ENCODE measurements around the gene PTGES.
"Not testable (repeated sequence)": the region's sequence is repeated elsewhere in the genome, so short reads cannot be mapped to it uniquely, and the experiment has no call there.

PTGES gene

DNA sequence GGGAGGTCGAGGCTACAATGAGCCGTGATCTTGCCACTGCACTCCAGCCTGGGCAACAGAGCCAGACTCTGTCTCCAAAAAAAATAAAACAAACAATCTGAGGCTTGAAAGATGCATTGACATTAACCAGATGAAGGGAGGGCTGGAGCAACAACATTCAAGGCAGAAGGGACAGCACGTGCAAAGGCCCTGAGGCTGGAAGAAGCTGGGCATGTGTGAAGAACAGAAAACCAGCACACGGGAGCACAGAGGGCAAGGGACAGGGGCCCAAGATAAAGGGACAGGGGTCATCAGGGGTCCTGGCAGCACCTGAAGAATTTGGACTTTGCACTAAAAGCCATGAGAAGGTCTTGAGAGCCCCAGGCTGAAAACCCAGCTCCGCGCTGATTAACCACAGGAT is 3.3 kb downstream of the PTGES start:
- H3K27ac ChIP-seq: peak overlapping the region; percentile 81
- ChIA-PET POLR2A (ENCODE audit: low non-redundant PET) (no interaction called here), CTCF (interaction anchor here (0.5 to 1.8 kb wide), 8 partner anchors 12 to 476 kb away, joined by 3 to 8 read pairs (median 4); no protein-coding TSS in a partner anchor)
- no peak for DNase-seq (ENCODE audit: low spot score)
- TF ChIP-seq, protein P1, sequence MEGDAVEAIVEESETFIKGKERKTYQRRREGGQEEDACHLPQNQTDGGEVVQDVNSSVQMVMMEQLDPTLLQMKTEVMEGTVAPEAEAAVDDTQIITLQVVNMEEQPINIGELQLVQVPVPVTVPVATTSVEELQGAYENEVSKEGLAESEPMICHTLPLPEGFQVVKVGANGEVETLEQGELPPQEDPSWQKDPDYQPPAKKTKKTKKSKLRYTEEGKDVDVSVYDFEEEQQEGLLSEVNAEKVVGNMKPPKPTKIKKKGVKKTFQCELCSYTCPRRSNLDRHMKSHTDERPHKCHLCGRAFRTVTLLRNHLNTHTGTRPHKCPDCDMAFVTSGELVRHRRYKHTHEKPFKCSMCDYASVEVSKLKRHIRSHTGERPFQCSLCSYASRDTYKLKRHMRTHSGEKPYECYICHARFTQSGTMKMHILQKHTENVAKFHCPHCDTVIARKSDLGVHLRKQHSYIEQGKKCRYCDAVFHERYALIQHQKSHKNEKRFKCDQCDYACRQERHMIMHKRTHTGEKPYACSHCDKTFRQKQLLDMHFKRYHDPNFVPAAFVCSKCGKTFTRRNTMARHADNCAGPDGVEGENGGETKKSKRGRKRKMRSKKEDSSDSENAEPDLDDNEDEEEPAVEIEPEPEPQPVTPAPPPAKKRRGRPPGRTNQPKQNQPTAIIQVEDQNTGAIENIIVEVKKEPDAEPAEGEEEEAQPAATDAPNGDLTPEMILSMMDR (conservative IDR thresholded peaks at IDR 0.05; ENCODE audit: low read depth): no peak

DNA sequence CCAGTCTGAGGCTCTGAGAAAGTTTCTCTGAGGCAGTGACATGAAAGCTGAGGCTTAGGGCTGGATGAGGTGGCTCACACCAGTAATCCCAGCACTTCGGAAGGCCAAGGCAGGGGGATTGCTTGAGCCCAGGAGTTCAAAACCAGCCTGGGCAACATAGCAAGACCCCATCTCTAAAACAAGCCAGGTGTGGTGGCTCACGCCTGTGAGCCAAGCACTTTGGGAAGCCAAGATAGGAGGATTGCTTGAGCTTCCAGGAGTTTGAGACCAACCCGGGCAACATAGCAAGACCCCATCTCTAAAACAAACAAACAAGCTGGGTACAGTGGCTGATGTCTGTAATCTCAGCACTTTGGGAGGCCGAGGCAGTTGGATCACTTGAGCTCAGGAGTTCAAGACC is 3.8 kb downstream of the PTGES start:
- CTCF ChIA-PET: interaction anchor here (0.7 to 1.8 kb wide), 6 partner anchors 11 to 398 kb away, joined by 3 to 8 read pairs (median 4); no protein-coding TSS in a partner anchor
- DNase-seq (ENCODE audit: low spot score); POLR2A ChIA-PET (ENCODE audit: low non-redundant PET): not testable (repeated sequence)
- peak overlapping the region; percentile 81 for H3K27ac ChIP-seq

- POLR2A ChIA-PET (ENCODE audit: low non-redundant PET): no interaction called here
- DNase-seq (ENCODE audit: low spot score): peak; percentile 65
- TF ChIP-seq, protein P1 (conservative IDR thresholded peaks at IDR 0.05; ENCODE audit: low read depth): no peak
- CTCF ChIA-PET: interaction anchor here (1.8 kb wide), 1 partner anchor 10 kb away, joined by 8 read pairs; no protein-coding TSS in a partner anchor
- H3K27ac ChIP-seq: peak overlapping the region; percentile 81
Measured at GRCh38 chr9:129748249-129748648, 4.6 kb downstream of the PTGES start.

- no peak overlapping the region for H3K27ac ChIP-seq
- TF ChIP-seq, protein P1 (conservative IDR thresholded peaks at IDR 0.05; ENCODE audit: low read depth): no peak
- ChIA-PET CTCF (interaction anchor here (0.6 to 2.2 kb wide), 3 partner anchors 8 to 117 kb away, joined by 3 to 8 read pairs (median 3); no protein-coding TSS in a partner anchor), POLR2A (ENCODE audit: low non-redundant PET) (interaction anchor here (0.6 kb wide), 1 partner anchor 19 kb away, joined by 4 read pairs; no protein-coding TSS in a partner anchor)
- DNase-seq (ENCODE audit: low spot score): no peak
Measured at GRCh38 chr9:129746092-129746777, 6.6 kb downstream of the PTGES start.

GRCh38 chr9:129745200-129745599 is 7.6 kb downstream of the PTGES start:
- ChIA-PET POLR2A (ENCODE audit: low non-redundant PET) (no interaction called here), CTCF (interaction anchor here (0.7 kb wide), 1 partner anchor 45 kb away, joined by 3 read pairs; no protein-coding TSS in a partner anchor)
- TF ChIP-seq, protein P1 (conservative IDR thresholded peaks at IDR 0.05; ENCODE audit: low read depth): no peak
- no peak overlapping the region for H3K27ac ChIP-seq
- no peak for DNase-seq (ENCODE audit: low spot score)

DNA sequence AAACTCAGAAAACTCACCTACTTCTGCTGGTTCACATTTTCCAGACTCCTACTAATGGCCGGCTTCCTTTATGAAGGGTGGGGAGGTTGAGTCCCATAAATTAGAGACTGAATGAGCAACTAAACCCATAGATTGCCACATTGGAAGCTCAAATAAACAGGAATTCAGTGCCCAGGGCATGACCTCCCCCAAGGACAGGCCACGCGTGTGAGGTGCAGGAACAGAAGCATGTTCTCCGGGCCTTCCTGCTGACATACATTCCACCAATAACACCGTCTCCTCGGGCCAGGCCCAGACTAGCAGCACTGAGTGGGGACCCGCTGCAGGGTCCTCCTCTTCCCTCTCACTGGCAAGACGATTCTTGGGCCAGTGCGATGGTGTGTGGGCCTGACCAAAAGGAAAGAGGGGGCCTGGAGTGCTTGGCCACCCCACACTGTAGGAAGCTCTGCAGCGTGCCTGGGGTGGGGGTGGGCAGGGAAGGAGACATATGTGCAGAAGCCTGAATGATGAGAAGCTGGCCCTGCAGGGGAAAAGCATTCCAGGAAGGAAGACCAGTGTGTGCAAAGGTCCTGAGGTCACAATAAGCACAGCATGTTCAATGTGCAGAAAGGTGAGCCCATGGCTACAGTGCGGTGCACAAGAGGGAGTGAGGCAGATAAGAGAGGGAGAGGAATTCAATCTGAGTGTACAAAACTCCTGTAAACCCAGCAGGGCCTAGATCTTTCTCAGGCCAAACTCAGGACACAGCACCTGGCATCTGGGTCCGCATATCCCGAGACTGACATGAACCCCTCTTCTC is 12.0 kb downstream of the PTGES start:
- no peak overlapping the region for H3K27ac ChIP-seq
- ChIA-PET CTCF (interaction anchor here (0.6 to 1.4 kb wide), 7 partner anchors 11 to 567 kb away, joined by 3 to 5 read pairs (median 3); partner anchors contain the start of gene PTGES), POLR2A (ENCODE audit: low non-redundant PET) (interaction anchor here (0.5 to 0.6 kb wide), 2 partner anchors 23 to 131 kb away, joined by 5 to 6 read pairs; no protein-coding TSS in a partner anchor)
- TF ChIP-seq, protein P1 (conservative IDR thresholded peaks at IDR 0.05; ENCODE audit: low read depth): no peak
- DNase-seq (ENCODE audit: low spot score): no peak
